Activated naive CD4-positive, alpha-beta T cell treated with anti-CD3 and anti-CD28 coated beads, Interleukin-2, amount 50 U/mL, for 24 hours (primary cell): ENCODE results near the gene BAG1.

Source experiments
- H3K27ac Mint-ChIP-seq: one replicate; pipeline ENCODE4 v1.8.0; 2021; ENCODE audit warnings: mild to moderate bottlenecking, mixed read lengths
- H3K27me3 Mint-ChIP-seq: one replicate; pipeline ENCODE4 v1.8.0; 2021; ENCODE audit warnings: mixed read lengths
- H3K36me3 Mint-ChIP-seq: one replicate; pipeline ENCODE4 v1.8.0; 2021; ENCODE audit warnings: mixed read lengths
- H3K4me1 Mint-ChIP-seq: one replicate; pipeline ENCODE4 v1.8.0; 2021; ENCODE audit warnings: mixed read lengths
- H3K4me3 Mint-ChIP-seq: one replicate; pipeline ENCODE4 v1.8.0; 2021; ENCODE audit warnings: mild to moderate bottlenecking, mixed read lengths
- H3K9me3 Mint-ChIP-seq: one replicate; pipeline ENCODE4 v1.8.0; 2021; ENCODE audit warnings: mixed read lengths

The BAG1 gene

GRCh38 chr9:33220681-33221567, 43.6 kb downstream of the BAG1 start:
- H3K27ac Mint-ChIP-seq = no peak overlapping the region
- H3K27me3 Mint-ChIP-seq = no peaks in the 10 kb centered on the region
- H3K9me3 Mint-ChIP-seq = no peaks in the 10 kb centered on the region
- peaks cover 14% of the 10 kb centered on the region for H3K4me1 Mint-ChIP-seq
- H3K36me3 Mint-ChIP-seq = no peaks in the 10 kb centered on the region
- H3K4me3 Mint-ChIP-seq = no peak overlapping the region

GRCh38 chr9:33211695-33212393, 52.7 kb downstream of the BAG1 start:
- Mint-ChIP-seq H3K4me3 (no peak overlapping the region), H3K4me1 (no peaks in the 10 kb centered on the region), H3K9me3 (no peaks in the 10 kb centered on the region), H3K27me3 (peaks cover 2% of the 10 kb centered on the region), H3K27ac (peak overlapping the region; percentile 24), H3K36me3 (no peaks in the 10 kb centered on the region)

- no peaks in the 10 kb centered on the region for H3K4me1 Mint-ChIP-seq
- no peak overlapping the region for H3K27ac Mint-ChIP-seq
- no peaks in the 10 kb centered on the region for H3K9me3 Mint-ChIP-seq
- no peaks in the 10 kb centered on the region for H3K36me3 Mint-ChIP-seq
- H3K4me3 Mint-ChIP-seq = no peak overlapping the region
- peaks cover 2% of the 10 kb centered on the region for H3K27me3 Mint-ChIP-seq
Measured at GRCh38 chr9:33210006-33210715, 54.3 kb downstream of the BAG1 start.

- H3K9me3 Mint-ChIP-seq = no peaks in the 10 kb centered on the region
- H3K27me3 Mint-ChIP-seq = peaks cover 2% of the 10 kb centered on the region
- no peak overlapping the region for H3K27ac Mint-ChIP-seq
- no peaks in the 10 kb centered on the region for H3K36me3 Mint-ChIP-seq
- no peak overlapping the region for H3K4me3 Mint-ChIP-seq
- no peaks in the 10 kb centered on the region for H3K4me1 Mint-ChIP-seq
Measured at GRCh38 chr9:33209394-33209793, 55.1 kb downstream of the BAG1 start.

GRCh38 chr9:33202552-33203201, 61.8 kb downstream of the BAG1 start:
- Mint-ChIP-seq H3K9me3 (no peaks in the 10 kb centered on the region), H3K27me3 (peaks cover 2% of the 10 kb centered on the region), H3K27ac (no peak overlapping the region), H3K4me1 (no peaks in the 10 kb centered on the region), H3K36me3 (no peaks in the 10 kb centered on the region), H3K4me3 (no peak overlapping the region)
